Lower lobe of right lung (tissue), 2 donors: ENCODE measurements around the gene MKI67. TPM values are rescaled to one million over a fixed set of nuclear protein-coding genes. Genes with fewer than 3 reads are reported as not detected.
A peak's percentile ranks its signal among the peaks of the same experiment; 100 is the strongest.

Experiments used
- ATAC-seq, 2 donors: fragments of 200-7000 bp; cut with Tn5 transposase; one replicate each; pipeline ENCODE4 v1.9.1; 2020 to 2022; ENCODE audit warnings: mild to moderate bottlenecking in 2 of 2, moderate library complexity in 2 of 2
- DNase-seq: peaks from one replicate; pipeline ENCODE4 v3.0.0-alpha.2; 2020
- H3K27ac ChIP-seq: fragments of 200-600 bp; one replicate; pipeline ENCODE4 v1.8.0; 2022
- H3K27me3 ChIP-seq: fragments of 200-600 bp; one replicate; pipeline ENCODE4 v1.8.0; 2022; ENCODE audit warnings: low read depth
- H3K36me3 ChIP-seq: fragments of 200-600 bp; one replicate; pipeline ENCODE4 v1.8.0; 2022; ENCODE audit warnings: mild to moderate bottlenecking
- H3K4me1 ChIP-seq: fragments of 200-600 bp; one replicate; pipeline ENCODE4 v1.8.0; 2022
- H3K4me3 ChIP-seq: fragments of 200-600 bp; one replicate; pipeline ENCODE4 v1.8.0; 2022; ENCODE audit warnings: mild to moderate bottlenecking
- H3K9me3 ChIP-seq: fragments of 200-600 bp; one replicate; pipeline ENCODE4 v1.8.0; 2022
- intact Hi-C: fragments of 100-400 bp; cut with DNase I; formaldehyde crosslinking; loops from one replicate; pipeline ENCODE4 v1.11.0; 2022
- total RNA-seq: library from RNA; stranded (reverse); fragmentation: NEBNext Ultra II Directional; extraction: Animal tissue kit (Norgen Biotek cat#: 25700); gene quantifications from one replicate; pipeline ENCODE4 v1.2.1, GENCODE V29; 2021
- TF ChIP-seq, protein P1 (sequence below): fragments of 200-600 bp; IDR thresholded peaks from one replicate; pipeline ENCODE4 v1.8.0; 2022; ENCODE audit warnings: antibody characterized with exemption, mild to moderate bottlenecking
- donor health status: DM: no; HTN: yes; CAD: no; lungs with severe emphysema.

MKI67 gene
- total RNA-seq, 1 donor from 2014 or later, result 4.8 TPM

DNA sequence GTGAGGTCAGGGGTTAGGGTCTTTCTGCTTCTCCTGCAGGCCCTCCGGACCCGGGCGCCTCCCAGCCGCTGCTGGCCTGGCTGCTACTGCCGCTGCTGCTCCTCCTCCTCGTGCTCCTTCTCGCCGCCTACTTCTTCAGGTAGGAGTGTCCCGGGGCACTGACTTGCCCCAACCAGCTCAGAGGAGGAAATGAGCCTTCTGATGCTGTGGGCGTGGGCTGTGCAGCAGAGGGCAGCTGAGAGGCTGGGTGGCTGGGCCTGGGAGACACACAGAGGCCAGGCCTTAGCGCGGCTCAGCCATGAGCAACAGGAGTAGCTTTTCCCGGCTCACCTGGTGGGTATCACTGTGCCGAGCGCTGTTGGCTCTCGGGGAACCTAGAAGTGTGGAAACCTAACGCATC, 78.9 kb downstream of the MKI67 start:
- peak overlapping the region; percentile 82 for H3K27ac ChIP-seq
- peak; percentile 96 for ATAC-seq
- DNase-seq, result peak; percentile 94

DNA sequence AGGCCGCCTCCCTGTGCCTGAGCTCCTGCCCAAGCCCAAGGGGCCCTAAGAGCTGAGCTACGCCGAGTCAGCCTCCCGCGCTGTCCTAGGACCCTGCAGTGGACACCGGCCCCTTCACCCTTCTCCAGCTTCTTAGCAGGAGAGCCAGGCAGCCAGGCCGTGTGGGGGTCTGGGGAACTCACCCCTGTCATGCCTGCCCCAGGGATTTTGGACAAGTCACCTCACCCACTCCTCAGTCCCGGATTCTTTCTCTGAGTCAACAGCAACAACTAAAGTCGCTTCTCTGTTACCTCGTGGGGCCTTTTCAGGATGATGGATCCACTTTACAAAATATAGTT, 79.3 kb downstream of the MKI67 start:
- Histone ChIP-seq H3K27ac (peak overlapping the region; percentile 82), H3K27me3 (no peaks in the 10 kb centered on the region), H3K4me3 (peak overlapping the region; percentile 6), H3K4me1 (peaks cover 44% of the 10 kb centered on the region), H3K36me3 (peaks cover 18% of the 10 kb centered on the region), H3K9me3 (no peaks in the 10 kb centered on the region)
- intact Hi-C loops, result no loop called here
- ATAC-seq, result peak in 1 of 2 donors; percentile 2
- no peak for DNase-seq
- TF ChIP-seq, protein P1, sequence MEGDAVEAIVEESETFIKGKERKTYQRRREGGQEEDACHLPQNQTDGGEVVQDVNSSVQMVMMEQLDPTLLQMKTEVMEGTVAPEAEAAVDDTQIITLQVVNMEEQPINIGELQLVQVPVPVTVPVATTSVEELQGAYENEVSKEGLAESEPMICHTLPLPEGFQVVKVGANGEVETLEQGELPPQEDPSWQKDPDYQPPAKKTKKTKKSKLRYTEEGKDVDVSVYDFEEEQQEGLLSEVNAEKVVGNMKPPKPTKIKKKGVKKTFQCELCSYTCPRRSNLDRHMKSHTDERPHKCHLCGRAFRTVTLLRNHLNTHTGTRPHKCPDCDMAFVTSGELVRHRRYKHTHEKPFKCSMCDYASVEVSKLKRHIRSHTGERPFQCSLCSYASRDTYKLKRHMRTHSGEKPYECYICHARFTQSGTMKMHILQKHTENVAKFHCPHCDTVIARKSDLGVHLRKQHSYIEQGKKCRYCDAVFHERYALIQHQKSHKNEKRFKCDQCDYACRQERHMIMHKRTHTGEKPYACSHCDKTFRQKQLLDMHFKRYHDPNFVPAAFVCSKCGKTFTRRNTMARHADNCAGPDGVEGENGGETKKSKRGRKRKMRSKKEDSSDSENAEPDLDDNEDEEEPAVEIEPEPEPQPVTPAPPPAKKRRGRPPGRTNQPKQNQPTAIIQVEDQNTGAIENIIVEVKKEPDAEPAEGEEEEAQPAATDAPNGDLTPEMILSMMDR, result no peak

More for the DNA sequence above, 78.9 kb downstream of the MKI67 start:
- Histone ChIP-seq H3K4me1 (peaks cover 48% of the 10 kb centered on the region), H3K27me3 (no peaks in the 10 kb centered on the region), H3K9me3 (no peaks in the 10 kb centered on the region), H3K36me3 (peaks cover 21% of the 10 kb centered on the region), H3K4me3 (peak overlapping the region; percentile 53)
- intact Hi-C loops, result no loop called here
- TF ChIP-seq, protein P1, result no peak

Other genes starting within 250 kb of the MKI67 start
- not detected for gene CLRN3, start 233.5 kb downstream of the MKI67 start, total RNA-seq
- 60.5 TPM for gene PTPRE, start 219.3 kb downstream of the MKI67 start, total RNA-seq